ENCODE data around the gene SMG9. TPM values are rescaled to one million over a fixed set of nuclear protein-coding genes. Genes with fewer than 3 reads are reported as not detected.

Gene SMG9
- polyA plus RNA-seq, 3 donors: 1.3 to 26.1 (median 2.4) TPM

- TF ChIP-seq, protein P1, sequence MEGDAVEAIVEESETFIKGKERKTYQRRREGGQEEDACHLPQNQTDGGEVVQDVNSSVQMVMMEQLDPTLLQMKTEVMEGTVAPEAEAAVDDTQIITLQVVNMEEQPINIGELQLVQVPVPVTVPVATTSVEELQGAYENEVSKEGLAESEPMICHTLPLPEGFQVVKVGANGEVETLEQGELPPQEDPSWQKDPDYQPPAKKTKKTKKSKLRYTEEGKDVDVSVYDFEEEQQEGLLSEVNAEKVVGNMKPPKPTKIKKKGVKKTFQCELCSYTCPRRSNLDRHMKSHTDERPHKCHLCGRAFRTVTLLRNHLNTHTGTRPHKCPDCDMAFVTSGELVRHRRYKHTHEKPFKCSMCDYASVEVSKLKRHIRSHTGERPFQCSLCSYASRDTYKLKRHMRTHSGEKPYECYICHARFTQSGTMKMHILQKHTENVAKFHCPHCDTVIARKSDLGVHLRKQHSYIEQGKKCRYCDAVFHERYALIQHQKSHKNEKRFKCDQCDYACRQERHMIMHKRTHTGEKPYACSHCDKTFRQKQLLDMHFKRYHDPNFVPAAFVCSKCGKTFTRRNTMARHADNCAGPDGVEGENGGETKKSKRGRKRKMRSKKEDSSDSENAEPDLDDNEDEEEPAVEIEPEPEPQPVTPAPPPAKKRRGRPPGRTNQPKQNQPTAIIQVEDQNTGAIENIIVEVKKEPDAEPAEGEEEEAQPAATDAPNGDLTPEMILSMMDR (IDR thresholded peaks at IDR 0.05): no peak
- no peak overlapping the region for H3K27ac Mint-ChIP-seq
- H3K27me3 Mint-ChIP-seq (ENCODE audit: low read depth in 3 of 3): peaks cover 18 to 30% (median 20%) of the 10 kb centered on the region in 3 donors
- no peak overlapping the region for H3K27ac ChIP-seq (ENCODE audit: low read depth in 1 of 2, low read length in 2 of 2)
- no peaks in the 10 kb centered on the region for H3K9me3 ChIP-seq (replicated peaks in 1 of 2; ENCODE audit: control insufficient read depth in 1 of 2, insufficient read depth in 1 of 2, low read length in 2 of 2)
- peaks cover 3% of the 10 kb centered on the region for H3K4me1 Mint-ChIP-seq
- H3K36me3 ChIP-seq (replicated peaks in 1 of 2; ENCODE audit: control insufficient read depth in 1 of 2, insufficient read depth in 2 of 2, low read length in 2 of 2): no peaks in the 10 kb centered on the region
- H3K4me2 ChIP-seq (replicated peaks; ENCODE audit: extremely low read depth, low read length, poor library complexity, severe bottlenecking): no peak overlapping the region
- H3K27me3 ChIP-seq (ENCODE audit: control insufficient read depth in 2 of 2, insufficient read depth in 2 of 2, low read length in 2 of 2): no peaks in the 10 kb centered on the region
- no peak for DNase-seq
- H2AFZ ChIP-seq (ENCODE audit: insufficient read depth, low read depth, low read length, poor library complexity, severe bottlenecking): no peak overlapping the region
- peaks cover 0 to 1% (median 0%) of the 10 kb centered on the region in 7 donors for H3K9me3 Mint-ChIP-seq
- WGBS (ENCODE audit: insufficient coverage): 94% methylated on average over 31 of the region's 37 CpGs
- no peaks in the 10 kb centered on the region for H4K20me1 ChIP-seq (ENCODE audit: insufficient read depth, low read length)
- no peaks in the 10 kb centered on the region for H3K4me1 ChIP-seq (ENCODE audit: control insufficient read depth in 1 of 2, insufficient read depth in 2 of 2, low read length in 2 of 2)
- no peaks in the 10 kb centered on the region for H3K79me2 ChIP-seq (ENCODE audit: insufficient read depth, low read length)
- H3K4me3 Mint-ChIP-seq: no peak overlapping the region
- no peak overlapping the region for H3K4me3 ChIP-seq (replicated peaks in 1 of 3; ENCODE audit: low read depth in 2 of 3, low read length in 3 of 3)
- H3K36me3 Mint-ChIP-seq: no peaks in the 10 kb centered on the region
- intact Hi-C loops (cut with micrococcal nuclease): no loop called here
- H3K9ac ChIP-seq (ENCODE audit: insufficient read depth, low read length, poor library complexity, severe bottlenecking): no peak overlapping the region
Observed at GRCh38 chr19:43719378-43719868, 35.3 kb downstream of the SMG9 start.

DNA sequence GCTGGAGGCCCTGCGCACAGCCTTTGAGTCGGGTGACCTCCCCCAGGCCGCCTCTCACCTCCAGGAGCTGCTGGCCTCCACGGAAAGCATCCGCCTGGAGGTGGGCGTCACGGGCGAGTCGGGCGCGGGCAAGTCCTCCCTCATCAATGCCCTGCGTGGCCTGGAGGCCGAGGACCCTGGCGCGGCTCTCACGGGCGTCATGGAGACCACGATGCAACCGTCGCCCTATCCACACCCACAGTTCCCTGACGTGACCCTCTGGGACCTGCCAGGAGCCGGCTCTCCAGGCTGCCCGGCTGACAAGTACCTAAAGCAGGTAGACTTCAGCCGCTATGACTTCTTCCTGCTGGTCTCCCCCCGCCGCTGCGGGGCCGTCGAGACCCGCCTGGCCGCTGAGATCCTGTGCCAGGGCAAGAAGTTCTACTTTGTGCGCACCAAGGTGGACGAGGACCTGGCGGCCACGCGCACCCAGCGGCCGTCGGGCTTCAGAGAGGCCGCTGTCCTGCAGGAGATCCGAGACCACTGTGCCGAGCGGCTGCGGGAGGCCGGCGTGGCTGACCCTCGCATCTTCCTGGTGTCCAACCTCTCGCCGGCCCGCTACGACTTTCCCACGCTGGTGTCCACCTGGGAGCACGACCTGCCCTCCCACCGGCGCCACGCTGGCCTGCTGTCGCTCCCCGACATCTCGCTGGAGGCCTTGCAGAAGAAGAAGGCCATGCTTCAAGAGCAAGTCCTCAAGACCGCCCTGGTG lies 36.0 kb downstream of the SMG9 start:
- intact Hi-C loops (cut with micrococcal nuclease): no loop called here

More for the DNA sequence above, 36.0 kb downstream of the SMG9 start:
- TF ChIP-seq, protein P1 (IDR thresholded peaks at IDR 0.05): no peak
- Mint-ChIP-seq H3K36me3 (no peaks in the 10 kb centered on the region), H3K27ac (no peak overlapping the region), H3K9me3 (peaks cover 0 to 1% (median 0%) of the 10 kb centered on the region in 7 donors), H3K4me3 (no peak overlapping the region), H3K27me3 (ENCODE audit: low read depth in 3 of 3) (peaks cover 12 to 29% (median 19%) of the 10 kb centered on the region in 3 donors), H3K4me1 (peaks cover 3% of the 10 kb centered on the region)
- Histone ChIP-seq H3K27ac (ENCODE audit: low read depth in 1 of 2, low read length in 2 of 2) (no peak overlapping the region), H3K4me2 (replicated peaks; ENCODE audit: extremely low read depth, low read length, poor library complexity, severe bottlenecking) (no peak overlapping the region), H2AFZ (ENCODE audit: insufficient read depth, low read depth, low read length, poor library complexity, severe bottlenecking) (no peak overlapping the region), H3K79me2 (ENCODE audit: insufficient read depth, low read length) (no peaks in the 10 kb centered on the region), H4K20me1 (ENCODE audit: insufficient read depth, low read length) (no peaks in the 10 kb centered on the region), H3K36me3 (replicated peaks in 1 of 2; ENCODE audit: control insufficient read depth in 1 of 2, insufficient read depth in 2 of 2, low read length in 2 of 2) (no peaks in the 10 kb centered on the region), H3K9ac (ENCODE audit: insufficient read depth, low read length, poor library complexity, severe bottlenecking) (no peak overlapping the region), H3K9me3 (replicated peaks in 1 of 2; ENCODE audit: control insufficient read depth in 1 of 2, insufficient read depth in 1 of 2, low read length in 2 of 2) (no peaks in the 10 kb centered on the region), H3K4me3 (replicated peaks in 1 of 3; ENCODE audit: low read depth in 2 of 3, low read length in 3 of 3) (no peak overlapping the region), H3K4me1 (ENCODE audit: control insufficient read depth in 1 of 2, insufficient read depth in 2 of 2, low read length in 2 of 2) (no peaks in the 10 kb centered on the region), H3K27me3 (ENCODE audit: control insufficient read depth in 2 of 2, insufficient read depth in 2 of 2, low read length in 2 of 2) (no peaks in the 10 kb centered on the region)
- no peak for DNase-seq
- WGBS (ENCODE audit: insufficient coverage): 97% methylated on average over 58 of the region's 60 CpGs

Data from CD14-positive monocyte (primary cell).